MM.1S (cell line): ENCODE measurements around the gene ANKRD24.

Experiments used
- EZH2 ChIP-seq: fragments of 300-600 bp; sonication (generic); optimal IDR thresholded peaks from 2 replicates; pipeline ENCODE3; 2017; ENCODE audit warnings: low read depth, mild to moderate bottlenecking, antibody characterized with exemption, low read length, mixed read lengths
- TF ChIP-seq, protein P1 (sequence below): fragments of 300-600 bp; sonication (generic); IDR thresholded peaks from 2 replicates; pipeline ENCODE4 v1.5.1; 2016; ENCODE audit warnings: antibody characterized with exemption, low read length, mixed read lengths

DNA sequence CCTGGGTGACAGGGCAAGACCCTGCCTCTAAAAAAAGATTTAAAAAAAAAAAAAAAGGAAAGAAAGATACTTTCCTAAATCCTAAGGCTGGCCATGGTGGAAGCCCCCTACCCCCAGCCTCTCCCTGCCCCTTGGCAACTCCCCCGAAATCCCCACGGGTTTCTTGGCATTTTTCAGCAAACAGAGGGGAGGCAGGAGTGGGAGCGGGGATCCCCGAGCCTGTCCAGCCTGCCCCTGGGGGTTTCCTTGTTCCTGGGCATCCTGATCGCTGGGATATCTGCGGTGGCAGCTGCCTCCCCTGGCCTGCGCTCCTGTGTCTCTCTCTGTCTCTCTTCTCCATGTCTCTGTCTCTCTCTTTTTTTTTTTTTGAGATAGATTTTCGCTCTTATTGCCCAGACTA lies 43.4 kb downstream of the ANKRD24 start:
- TF ChIP-seq, protein P1, sequence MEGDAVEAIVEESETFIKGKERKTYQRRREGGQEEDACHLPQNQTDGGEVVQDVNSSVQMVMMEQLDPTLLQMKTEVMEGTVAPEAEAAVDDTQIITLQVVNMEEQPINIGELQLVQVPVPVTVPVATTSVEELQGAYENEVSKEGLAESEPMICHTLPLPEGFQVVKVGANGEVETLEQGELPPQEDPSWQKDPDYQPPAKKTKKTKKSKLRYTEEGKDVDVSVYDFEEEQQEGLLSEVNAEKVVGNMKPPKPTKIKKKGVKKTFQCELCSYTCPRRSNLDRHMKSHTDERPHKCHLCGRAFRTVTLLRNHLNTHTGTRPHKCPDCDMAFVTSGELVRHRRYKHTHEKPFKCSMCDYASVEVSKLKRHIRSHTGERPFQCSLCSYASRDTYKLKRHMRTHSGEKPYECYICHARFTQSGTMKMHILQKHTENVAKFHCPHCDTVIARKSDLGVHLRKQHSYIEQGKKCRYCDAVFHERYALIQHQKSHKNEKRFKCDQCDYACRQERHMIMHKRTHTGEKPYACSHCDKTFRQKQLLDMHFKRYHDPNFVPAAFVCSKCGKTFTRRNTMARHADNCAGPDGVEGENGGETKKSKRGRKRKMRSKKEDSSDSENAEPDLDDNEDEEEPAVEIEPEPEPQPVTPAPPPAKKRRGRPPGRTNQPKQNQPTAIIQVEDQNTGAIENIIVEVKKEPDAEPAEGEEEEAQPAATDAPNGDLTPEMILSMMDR, result no peak
- no peak for TF ChIP-seq EZH2
